Cardiac fibroblast (primary cell): ENCODE results near the gene CFAP92.
"Not testable (repeated sequence)": the region's sequence is repeated elsewhere in the genome, so short reads cannot be mapped to it uniquely, and the experiment has no call there.

Experiments
- DNase-seq, 2 donors: peaks; one replicate each; pipeline versions ENCODE4 v3.0.0 to v3.0.0-alpha.2; 2010; ENCODE audit warnings: low read depth in 2 of 2
- H3K4me3 ChIP-seq, 2 donors: replicated peaks in 1 of 2; 1 replicate in 1 of 2; 2 replicates in 1 of 2; pipeline ENCODE4 v1.5.1; 2011; ENCODE audit warnings: low read depth in 2 of 2, low read length in 2 of 2, mild to moderate bottlenecking in 2 of 2, moderate library complexity in 1 of 2
- TF ChIP-seq, protein P1 (sequence below): IDR thresholded peaks from one replicate; pipeline ENCODE4 v1.5.1; 2011; ENCODE audit warnings: low read depth, mild to moderate bottlenecking, low read length, inconsistent platforms

CFAP92 gene

GRCh38 chr3:128933213-128933921 is 60.5 kb downstream of the CFAP92 start:
- no peak for DNase-seq
- H3K4me3 ChIP-seq = no peak overlapping the region
- TF ChIP-seq, protein P1, sequence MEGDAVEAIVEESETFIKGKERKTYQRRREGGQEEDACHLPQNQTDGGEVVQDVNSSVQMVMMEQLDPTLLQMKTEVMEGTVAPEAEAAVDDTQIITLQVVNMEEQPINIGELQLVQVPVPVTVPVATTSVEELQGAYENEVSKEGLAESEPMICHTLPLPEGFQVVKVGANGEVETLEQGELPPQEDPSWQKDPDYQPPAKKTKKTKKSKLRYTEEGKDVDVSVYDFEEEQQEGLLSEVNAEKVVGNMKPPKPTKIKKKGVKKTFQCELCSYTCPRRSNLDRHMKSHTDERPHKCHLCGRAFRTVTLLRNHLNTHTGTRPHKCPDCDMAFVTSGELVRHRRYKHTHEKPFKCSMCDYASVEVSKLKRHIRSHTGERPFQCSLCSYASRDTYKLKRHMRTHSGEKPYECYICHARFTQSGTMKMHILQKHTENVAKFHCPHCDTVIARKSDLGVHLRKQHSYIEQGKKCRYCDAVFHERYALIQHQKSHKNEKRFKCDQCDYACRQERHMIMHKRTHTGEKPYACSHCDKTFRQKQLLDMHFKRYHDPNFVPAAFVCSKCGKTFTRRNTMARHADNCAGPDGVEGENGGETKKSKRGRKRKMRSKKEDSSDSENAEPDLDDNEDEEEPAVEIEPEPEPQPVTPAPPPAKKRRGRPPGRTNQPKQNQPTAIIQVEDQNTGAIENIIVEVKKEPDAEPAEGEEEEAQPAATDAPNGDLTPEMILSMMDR = no peak

DNA sequence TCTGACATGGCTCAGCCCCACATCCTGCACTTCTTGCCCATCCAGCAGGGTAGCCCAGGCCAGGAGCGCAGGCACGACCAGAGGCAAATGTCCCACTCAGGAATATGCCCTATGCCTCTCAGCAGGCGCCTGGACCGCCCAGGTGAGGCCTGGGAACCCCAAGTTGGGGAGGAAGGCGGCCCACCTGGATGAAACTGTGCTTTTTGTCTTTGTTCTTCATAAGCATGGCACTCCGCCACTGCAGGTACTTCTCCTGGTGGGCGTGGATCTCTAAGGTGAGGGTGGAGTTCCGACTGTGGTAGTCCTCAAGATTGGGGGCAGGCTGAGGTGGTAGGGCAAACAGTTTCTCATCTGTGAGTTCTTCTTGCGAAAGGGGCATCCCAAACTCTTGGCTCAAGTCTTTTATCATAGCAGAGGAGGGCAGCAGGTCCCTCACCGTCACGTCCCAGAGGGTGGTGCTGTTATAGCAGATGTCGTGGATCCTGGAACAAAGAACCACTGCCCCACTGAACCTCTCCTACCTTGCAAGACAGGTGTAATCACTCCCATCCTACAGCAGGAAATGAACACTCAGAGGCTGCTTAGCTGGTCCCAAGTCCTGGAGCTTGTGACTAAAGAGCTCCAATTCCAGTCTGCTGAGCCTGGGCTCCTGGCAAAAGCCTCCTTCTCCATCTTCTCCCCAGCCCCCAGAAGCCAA is 61.2 kb downstream of the CFAP92 start:
- TF ChIP-seq, protein P1 = no peak
- H3K4me3 ChIP-seq = no peak overlapping the region
- DNase-seq = no peak

DNA sequence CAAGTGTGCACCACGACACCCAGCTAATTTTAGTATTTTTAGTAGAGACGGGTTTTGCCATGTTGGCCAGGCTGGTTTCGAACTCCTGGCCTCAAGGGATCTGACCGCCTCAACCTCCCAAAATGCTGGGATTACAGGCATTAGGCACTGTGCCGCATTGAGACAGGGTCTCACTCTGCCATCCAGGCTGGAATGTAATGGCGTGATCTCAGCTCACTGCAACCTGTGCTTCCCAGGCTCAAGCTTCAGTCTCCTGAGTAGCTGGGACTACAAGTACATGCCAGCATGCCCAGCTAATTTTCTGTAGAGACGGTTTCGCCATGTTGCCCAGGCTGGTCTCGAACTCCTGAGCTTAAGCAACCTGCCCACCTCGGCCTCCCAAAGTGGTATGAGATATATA is 62.8 kb downstream of the CFAP92 start:
- no peak for DNase-seq
- TF ChIP-seq, protein P1 = no peak
- H3K4me3 ChIP-seq = no peak overlapping the region

DNA sequence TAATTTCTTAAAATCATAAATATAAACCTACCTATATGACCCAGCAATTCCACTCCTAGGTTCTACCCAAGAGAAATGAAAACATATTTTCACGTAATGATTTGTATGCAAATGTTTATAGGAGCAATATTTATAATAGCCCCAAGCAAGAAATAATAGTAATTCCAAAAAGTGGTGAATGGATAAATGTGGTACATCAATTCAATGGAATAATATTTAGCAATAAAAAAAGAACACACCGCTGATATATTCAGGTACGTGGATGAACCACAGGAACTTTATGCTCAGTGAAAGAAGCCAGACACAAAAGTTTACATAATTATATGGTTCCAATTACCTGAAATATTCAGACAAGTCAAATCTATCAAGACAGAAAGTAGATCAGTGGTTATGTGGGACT is 64.5 kb downstream of the CFAP92 start:
- no peak overlapping the region for H3K4me3 ChIP-seq
- DNase-seq = no peak
- TF ChIP-seq, protein P1 = no peak

- DNase-seq = not testable (repeated sequence)
Observed at GRCh38 chr3:128923986-128924385, 69.9 kb downstream of the CFAP92 start.

GRCh38 chr3:128923576-128923975 is 70.3 kb downstream of the CFAP92 start:
- DNase-seq = no peak
- TF ChIP-seq, protein P1 = no peak
- no peak overlapping the region for H3K4me3 ChIP-seq

More at GRCh38 chr3:128923986-128924385, 69.9 kb downstream of the CFAP92 start:
- not testable (repeated sequence) for H3K4me3 ChIP-seq

DNA sequence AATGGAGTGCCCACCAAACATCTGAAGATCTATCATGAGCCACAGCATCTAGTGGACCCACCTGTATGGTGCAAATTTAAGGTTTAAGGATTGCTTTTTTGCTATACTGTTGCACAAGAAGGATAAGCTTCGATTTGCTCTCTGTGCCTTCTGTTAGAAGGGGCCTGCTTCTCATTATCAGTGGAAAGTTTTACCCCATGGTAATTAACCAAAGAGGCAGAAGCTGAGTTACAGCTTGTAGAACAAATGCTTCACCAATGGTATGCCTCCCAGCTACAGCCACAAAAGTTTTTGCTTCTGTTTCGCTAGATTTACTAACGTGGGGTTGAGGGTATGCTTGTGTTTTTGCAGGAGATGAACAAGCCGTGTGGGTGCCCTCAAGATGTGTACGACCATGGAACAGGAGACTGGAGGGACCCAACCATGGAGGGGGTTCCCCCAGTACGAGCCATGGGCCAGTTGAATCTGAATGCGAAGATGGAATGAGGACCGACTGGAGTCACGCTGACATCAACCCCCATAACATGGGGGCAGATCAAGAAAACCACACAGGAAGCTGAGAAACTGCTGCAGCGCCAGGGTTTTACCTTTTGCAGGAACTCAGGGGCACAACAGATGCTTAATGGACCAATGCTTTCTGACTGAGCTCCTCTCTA is 70.9 kb downstream of the CFAP92 start:
- TF ChIP-seq, protein P1 = no peak
- DNase-seq = no peak
- no peak overlapping the region for H3K4me3 ChIP-seq
